HepG2 (cell line): ENCODE data around the gene ZNF548. TPM values are rescaled to one million over a fixed set of nuclear protein-coding genes. Genes with fewer than 3 reads are reported as not detected.
A peak's percentile ranks its signal among the peaks of the same experiment; 100 is the strongest.

Source experiments
- CBFB ChIP-seq: sonication (generic); formaldehyde crosslinking; IDR thresholded peaks from 2 replicates; pipeline ENCODE4 v1.4.0; 2020; ENCODE audit warnings: missing genetic modification reagents
- CREM ChIP-seq, 2 experiments: sonication (generic) in 1 of 2; formaldehyde crosslinking in 1 of 2; IDR thresholded peaks; 2 replicates each; pipeline versions ENCODE4 v1.4.0 to v1.6.1; 2016 to 2020; ENCODE audit warnings: antibody characterized with exemption in 1 of 2, mild to moderate bottlenecking in 1 of 2, missing genetic modification reagents in 1 of 2
- HMGXB3 ChIP-seq: sonication (generic); formaldehyde crosslinking; IDR thresholded peaks from 2 replicates; pipeline ENCODE4 v1.4.0; 2020; ENCODE audit warnings: missing genetic modification reagents, borderline replicate concordance
- HNRNPH1 ChIP-seq: fragments of 200-400 bp; formaldehyde crosslinking; optimal IDR thresholded peaks from 2 replicates; pipeline ENCODE3; 2017; ENCODE audit warnings: mild to moderate bottlenecking, low read depth, low read length
- KAT2B ChIP-seq: fragments of 150-350 bp; IDR thresholded peaks from 2 replicates; pipeline ENCODE4 v1.6.1; 2014; ENCODE audit warnings: low read depth, low read length, borderline replicate concordance
- KDM5B ChIP-seq: sonication (generic); formaldehyde crosslinking; IDR thresholded peaks from 2 replicates; pipeline ENCODE4 v1.4.0; 2020; ENCODE audit warnings: missing genetic modification reagents, mild to moderate bottlenecking, borderline replicate concordance
- KLF6 ChIP-seq: IDR thresholded peaks from 2 replicates; pipeline ENCODE4 v1.8.0; 2016; ENCODE audit warnings: missing biosample characterization, missing genetic modification reagents
- MEIS1 ChIP-seq: sonication (generic); formaldehyde crosslinking; IDR thresholded peaks from 2 replicates; pipeline ENCODE4 v1.9.0; 2021; ENCODE audit warnings: mild to moderate bottlenecking, missing genetic modification reagents, moderate library complexity, borderline replicate concordance
- MYNN ChIP-seq: sonication (generic); formaldehyde crosslinking; IDR thresholded peaks from 2 replicates; pipeline ENCODE4 v1.4.0; 2020; ENCODE audit warnings: mild to moderate bottlenecking, low read depth, missing genetic modification reagents
- REPIN1 ChIP-seq: sonication (generic); formaldehyde crosslinking; IDR thresholded peaks from 2 replicates; pipeline ENCODE4 v1.8.0; 2022; ENCODE audit warnings: missing genetic modification reagents, low read depth, mild to moderate bottlenecking, borderline replicate concordance
- SALL1 ChIP-seq: sonication (generic); formaldehyde crosslinking; IDR thresholded peaks from 2 replicates; pipeline ENCODE4 v1.8.0; 2022; ENCODE audit warnings: mild to moderate bottlenecking, missing genetic modification reagents
- SIX1 ChIP-seq: sonication (generic); formaldehyde crosslinking; IDR thresholded peaks from 2 replicates; pipeline ENCODE4 v1.4.0; 2020; ENCODE audit warnings: missing genetic modification reagents, borderline replicate concordance
- ZNF20 ChIP-seq: sonication (generic); formaldehyde crosslinking; IDR thresholded peaks from 2 replicates; pipeline ENCODE4 v1.4.0; 2020; ENCODE audit warnings: mild to moderate bottlenecking, moderate library complexity, missing genetic modification reagents
- ZNF251 ChIP-seq: sonication (generic); formaldehyde crosslinking; IDR thresholded peaks from 2 replicates; pipeline ENCODE4 v1.9.0; 2021; ENCODE audit warnings: mild to moderate bottlenecking, missing genetic modification reagents
- ZNF615 ChIP-seq: sonication (generic); formaldehyde crosslinking; IDR thresholded peaks from 2 replicates; pipeline ENCODE4 v1.5.0; 2020; ENCODE audit warnings: mild to moderate bottlenecking, missing genetic modification reagents, borderline replicate concordance
- ZNF687 ChIP-seq: sonication (generic); formaldehyde crosslinking; IDR thresholded peaks from 2 replicates; pipeline ENCODE4 v1.5.1; 2020; ENCODE audit warnings: mild to moderate bottlenecking, missing genetic modification reagents, moderate library complexity
- polyA plus RNA-seq, 8 experiments: library from polyadenylated mRNA; depleted of rRNA in 3 of 8; stranded (reverse) in 7 of 8; unstranded in 1 of 8; fragments of >200 nt; fragmentation: Illumina TruSeq in 4 of 8; extraction: Trizol in 4 of 8; gene quantifications; 2 replicates each; pipeline versions ENCODE4 v1.2.1 to v1.2.3, GENCODE V29; 2011 to 2016; ENCODE audit warnings: low read depth in 4 of 8, missing spikeins in 1 of 8, mixed read lengths in 1 of 8; ENCODE audit not compliant: insufficient read depth in 1 of 8
- total RNA-seq, 5 experiments: library from RNA; depleted of rRNA; stranded (reverse); fragments of >200 nt; fragmentation: Illumina TruSeq; extraction: Trizol; gene quantifications; 2 replicates each; pipeline ENCODE4 v1.2.3, GENCODE V29; 2016; ENCODE audit warnings: low read depth in 1 of 5
- TF ChIP-seq, protein P1 (sequence below): sonication (generic); formaldehyde crosslinking; IDR thresholded peaks from 2 replicates; pipeline ENCODE4 v1.4.0; 2020; ENCODE audit warnings: missing genetic modification reagents

ZNF548 gene
- total and polyA plus RNA-seq, 2 of the 13 experiments (the other 11 are each of a cell fraction or from before 2014, with no cell fraction given), result 19.6 to 24.9 TPM

DNA sequence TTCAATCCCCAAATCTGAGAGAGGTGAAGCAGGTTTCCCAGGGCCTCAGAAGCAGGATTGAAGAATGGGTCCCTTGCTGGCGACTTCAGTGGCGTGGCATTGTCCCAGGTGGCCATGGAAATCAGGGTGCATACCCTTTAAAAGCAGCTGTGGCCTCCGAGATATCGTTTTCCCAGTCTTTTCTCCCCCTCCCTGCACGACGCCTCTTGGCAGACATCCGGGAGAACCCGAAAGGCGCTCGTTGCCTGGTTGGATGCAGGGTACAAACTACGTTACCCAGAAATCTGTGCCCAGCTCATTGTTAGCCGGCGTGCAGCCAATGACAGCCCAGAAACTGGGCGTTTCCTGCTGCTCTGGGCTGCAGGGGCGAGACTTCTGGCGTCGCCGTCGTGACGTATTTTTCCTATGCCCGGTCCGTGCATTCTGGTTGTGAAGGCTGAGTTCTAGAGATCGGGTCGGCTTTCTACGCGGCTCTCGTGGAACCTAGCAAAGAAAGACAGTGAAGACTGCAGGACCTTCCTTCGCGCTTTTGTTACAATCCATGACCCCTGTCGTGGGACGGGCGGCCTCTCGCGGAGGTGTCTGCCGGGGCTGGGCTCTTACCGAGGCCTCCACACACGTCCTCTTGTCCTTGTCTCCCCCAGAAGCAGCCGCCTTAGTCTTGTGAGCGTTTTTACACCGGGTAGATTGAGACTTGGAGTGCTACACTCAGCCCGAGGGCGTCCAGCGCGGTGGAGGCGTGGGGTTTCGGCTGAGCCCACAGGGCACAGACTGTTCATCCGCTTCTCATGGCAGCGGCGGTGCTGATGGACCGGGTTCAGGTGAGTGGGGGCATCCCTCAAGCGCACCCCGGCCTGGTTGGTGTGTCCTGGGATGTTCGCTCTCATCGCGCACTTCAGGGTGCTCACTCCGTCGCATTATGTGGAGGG is 38.5 kb upstream of the ZNF548 start, which contains the start of gene ZNF304 (continued):
- TF ChIP-seq HMGXB3, result peak; percentile 93; the same call in 1 of the 2 replicates
- 0 out of 2 replicates have a peak, but pooled peaks have one; percentile 34 for TF ChIP-seq MYNN
- TF ChIP-seq SIX1 (CRISPR knock-in tag), result no peak
- peak; percentile 74 for TF ChIP-seq ZNF687 (CRISPR knock-in tag)
- TF ChIP-seq ZNF20, result no peak; the same call in 1 of the 2 replicates
- TF ChIP-seq CBFB, result peak; percentile 43; the same call in 1 of the 2 replicates
- TF ChIP-seq, protein P1, sequence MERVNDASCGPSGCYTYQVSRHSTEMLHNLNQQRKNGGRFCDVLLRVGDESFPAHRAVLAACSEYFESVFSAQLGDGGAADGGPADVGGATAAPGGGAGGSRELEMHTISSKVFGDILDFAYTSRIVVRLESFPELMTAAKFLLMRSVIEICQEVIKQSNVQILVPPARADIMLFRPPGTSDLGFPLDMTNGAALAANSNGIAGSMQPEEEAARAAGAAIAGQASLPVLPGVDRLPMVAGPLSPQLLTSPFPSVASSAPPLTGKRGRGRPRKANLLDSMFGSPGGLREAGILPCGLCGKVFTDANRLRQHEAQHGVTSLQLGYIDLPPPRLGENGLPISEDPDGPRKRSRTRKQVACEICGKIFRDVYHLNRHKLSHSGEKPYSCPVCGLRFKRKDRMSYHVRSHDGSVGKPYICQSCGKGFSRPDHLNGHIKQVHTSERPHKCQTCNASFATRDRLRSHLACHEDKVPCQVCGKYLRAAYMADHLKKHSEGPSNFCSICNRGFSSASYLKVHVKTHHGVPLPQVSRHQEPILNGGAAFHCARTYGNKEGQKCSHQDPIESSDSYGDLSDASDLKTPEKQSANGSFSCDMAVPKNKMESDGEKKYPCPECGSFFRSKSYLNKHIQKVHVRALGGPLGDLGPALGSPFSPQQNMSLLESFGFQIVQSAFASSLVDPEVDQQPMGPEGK (CRISPR knock-in tag), result peak; percentile 36; the same call in 1 of the 2 replicates
- TF ChIP-seq SALL1 (CRISPR knock-in tag), result peak; percentile 53
- TF ChIP-seq REPIN1 (CRISPR knock-in tag), result no peak
- TF ChIP-seq KDM5B (CRISPR knock-in tag), result peak; percentile 31; the same call in 1 of the 2 replicates
- TF ChIP-seq ZNF251 (CRISPR knock-in tag), result no peak
- TF ChIP-seq HNRNPH1, result no peak
- 0 out of 2 replicates have a peak, but pooled peaks have one; percentile 51 for TF ChIP-seq ZNF615
- peak; percentile 80; the same call in 1 of the 2 replicates for TF ChIP-seq MEIS1 (CRISPR knock-in tag)
- TF ChIP-seq KAT2B, result no peak
- no peak for TF ChIP-seq KLF6 (CRISPR knock-in tag)
- peak; percentile 99 for TF ChIP-seq CREM (IDR thresholded peaks at IDR 0.05)
- TF ChIP-seq CREM (CRISPR knock-in tag; IDR thresholded peaks at IDR 0.05), result peak; percentile 84
